ENCODE measurements around the gene SUPT3H.

The SUPT3H gene

DNA sequence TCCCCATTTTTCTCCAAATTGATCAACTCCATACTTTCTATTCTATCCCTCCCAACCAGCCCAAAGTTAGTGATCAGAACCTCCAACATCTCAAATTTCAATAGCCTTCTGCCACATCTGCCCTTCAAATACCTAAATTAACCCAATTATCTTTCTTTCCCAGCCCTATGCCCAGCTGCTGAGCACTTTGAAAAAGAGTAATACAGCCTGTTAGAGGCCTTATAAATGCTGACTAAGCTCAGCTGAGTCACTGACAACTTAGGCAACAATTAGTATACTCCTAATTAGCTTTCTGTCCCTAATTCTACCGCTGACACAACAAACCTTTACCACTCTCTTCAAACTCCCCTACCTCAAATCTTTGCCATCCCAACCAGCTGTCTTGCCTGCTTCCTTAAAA is 26.1 kb downstream of the SUPT3H start:
- H3K27ac ChIP-seq = no peak overlapping the region
- no peaks in the 10 kb centered on the region for H3K36me3 ChIP-seq
- no peaks in the 10 kb centered on the region for H3K27me3 ChIP-seq (ENCODE audit: insufficient read depth, low read depth, severe bottlenecking)

DNA sequence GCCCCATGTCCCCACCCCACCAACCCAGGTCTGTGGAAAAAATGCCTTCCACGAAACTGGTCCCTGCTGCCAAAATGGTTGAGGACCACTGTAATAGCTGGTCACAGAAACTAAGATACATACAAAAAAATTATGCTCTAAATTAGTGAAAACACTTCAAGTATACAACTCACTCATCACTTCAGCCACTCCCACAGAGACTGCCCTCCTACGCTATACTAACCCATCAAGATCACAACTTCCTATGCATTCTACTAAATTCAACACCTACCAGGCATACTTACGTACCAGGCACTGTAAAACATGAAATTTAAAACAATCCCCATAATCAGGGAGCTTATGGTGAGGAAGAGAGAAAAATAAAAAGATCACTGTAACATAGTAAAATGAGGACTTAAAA is 26.7 kb downstream of the SUPT3H start:
- Histone ChIP-seq H3K27ac (no peak overlapping the region), H3K27me3 (ENCODE audit: insufficient read depth, low read depth, severe bottlenecking) (no peaks in the 10 kb centered on the region), H3K36me3 (no peaks in the 10 kb centered on the region), H3K9me3 (ENCODE audit: severe bottlenecking) (no peaks in the 10 kb centered on the region), H3K4me3 (ENCODE audit: low read depth, low read length) (no peak overlapping the region)
- TF ChIP-seq, protein P1, sequence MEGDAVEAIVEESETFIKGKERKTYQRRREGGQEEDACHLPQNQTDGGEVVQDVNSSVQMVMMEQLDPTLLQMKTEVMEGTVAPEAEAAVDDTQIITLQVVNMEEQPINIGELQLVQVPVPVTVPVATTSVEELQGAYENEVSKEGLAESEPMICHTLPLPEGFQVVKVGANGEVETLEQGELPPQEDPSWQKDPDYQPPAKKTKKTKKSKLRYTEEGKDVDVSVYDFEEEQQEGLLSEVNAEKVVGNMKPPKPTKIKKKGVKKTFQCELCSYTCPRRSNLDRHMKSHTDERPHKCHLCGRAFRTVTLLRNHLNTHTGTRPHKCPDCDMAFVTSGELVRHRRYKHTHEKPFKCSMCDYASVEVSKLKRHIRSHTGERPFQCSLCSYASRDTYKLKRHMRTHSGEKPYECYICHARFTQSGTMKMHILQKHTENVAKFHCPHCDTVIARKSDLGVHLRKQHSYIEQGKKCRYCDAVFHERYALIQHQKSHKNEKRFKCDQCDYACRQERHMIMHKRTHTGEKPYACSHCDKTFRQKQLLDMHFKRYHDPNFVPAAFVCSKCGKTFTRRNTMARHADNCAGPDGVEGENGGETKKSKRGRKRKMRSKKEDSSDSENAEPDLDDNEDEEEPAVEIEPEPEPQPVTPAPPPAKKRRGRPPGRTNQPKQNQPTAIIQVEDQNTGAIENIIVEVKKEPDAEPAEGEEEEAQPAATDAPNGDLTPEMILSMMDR (IDR thresholded peaks at IDR 0.05; ENCODE audit: low read depth, low read length) = no peak
- no peak for DNase-seq

More for the DNA sequence above, 26.1 kb downstream of the SUPT3H start:
- DNase-seq = no peak
- TF ChIP-seq, protein P1 (IDR thresholded peaks at IDR 0.05; ENCODE audit: low read depth, low read length) = no peak
- Histone ChIP-seq H3K9me3 (ENCODE audit: severe bottlenecking) (no peaks in the 10 kb centered on the region), H3K4me3 (ENCODE audit: low read depth, low read length) (no peak overlapping the region)

DNA sequence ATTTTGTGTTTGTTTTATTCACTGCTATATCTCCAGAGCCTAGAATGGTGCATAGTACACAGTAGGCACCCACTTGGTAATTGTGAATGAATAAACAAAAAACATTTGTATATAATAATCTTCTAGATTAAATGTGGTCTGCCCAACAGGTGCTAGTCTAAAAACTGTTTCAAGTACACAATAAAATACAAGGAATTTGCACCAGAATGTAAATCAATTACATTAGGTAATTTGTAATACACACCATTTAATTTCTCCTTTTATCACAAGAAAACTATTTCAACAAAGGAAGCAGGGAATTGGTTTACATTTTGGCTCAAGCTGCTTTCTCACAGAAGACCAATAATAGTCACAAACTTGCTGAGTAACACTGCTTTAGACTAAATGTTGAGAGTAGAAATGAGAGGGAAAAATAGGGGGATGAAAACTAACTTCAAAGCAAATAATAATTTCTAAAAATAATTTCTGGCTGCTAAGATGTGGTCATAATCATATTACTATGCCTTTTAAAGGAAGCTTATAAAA is 27.5 kb downstream of the SUPT3H start:
- DNase-seq = no peak
- H3K27ac ChIP-seq = no peak overlapping the region
- TF ChIP-seq, protein P1 (IDR thresholded peaks at IDR 0.05; ENCODE audit: low read depth, low read length) = no peak
- no peaks in the 10 kb centered on the region for H3K36me3 ChIP-seq
- H3K4me3 ChIP-seq (ENCODE audit: low read depth, low read length) = no peak overlapping the region
- no peaks in the 10 kb centered on the region for H3K9me3 ChIP-seq (ENCODE audit: severe bottlenecking)
- no peaks in the 10 kb centered on the region for H3K27me3 ChIP-seq (ENCODE audit: insufficient read depth, low read depth, severe bottlenecking)

DNA sequence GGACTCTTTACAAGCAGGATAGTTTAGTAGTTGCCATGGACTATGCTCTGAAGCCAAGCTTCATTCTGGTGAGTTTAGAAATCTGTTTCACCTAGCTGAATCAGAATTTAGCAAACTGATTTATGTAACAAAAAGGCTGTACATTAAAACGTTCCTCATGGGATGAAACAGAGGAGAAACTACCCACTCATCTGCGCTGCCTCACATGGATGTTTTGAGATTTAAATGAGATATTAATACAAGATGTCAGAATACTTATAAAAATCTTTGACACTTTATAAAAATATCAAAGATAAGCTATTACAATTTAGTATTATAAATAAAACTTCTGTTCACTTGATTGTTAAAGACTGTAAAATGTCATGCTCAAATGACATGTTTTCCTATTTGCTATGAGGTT is 32.8 kb downstream of the SUPT3H start:
- H3K4me3 ChIP-seq (ENCODE audit: low read depth, low read length) = no peak overlapping the region
- TF ChIP-seq, protein P1 (IDR thresholded peaks at IDR 0.05; ENCODE audit: low read depth, low read length) = no peak
- H3K27me3 ChIP-seq (ENCODE audit: insufficient read depth, low read depth, severe bottlenecking) = no peaks in the 10 kb centered on the region
- no peak overlapping the region for H3K27ac ChIP-seq
- H3K9me3 ChIP-seq (ENCODE audit: severe bottlenecking) = no peaks in the 10 kb centered on the region
- DNase-seq = no peak
- H3K36me3 ChIP-seq = no peaks in the 10 kb centered on the region

DNA sequence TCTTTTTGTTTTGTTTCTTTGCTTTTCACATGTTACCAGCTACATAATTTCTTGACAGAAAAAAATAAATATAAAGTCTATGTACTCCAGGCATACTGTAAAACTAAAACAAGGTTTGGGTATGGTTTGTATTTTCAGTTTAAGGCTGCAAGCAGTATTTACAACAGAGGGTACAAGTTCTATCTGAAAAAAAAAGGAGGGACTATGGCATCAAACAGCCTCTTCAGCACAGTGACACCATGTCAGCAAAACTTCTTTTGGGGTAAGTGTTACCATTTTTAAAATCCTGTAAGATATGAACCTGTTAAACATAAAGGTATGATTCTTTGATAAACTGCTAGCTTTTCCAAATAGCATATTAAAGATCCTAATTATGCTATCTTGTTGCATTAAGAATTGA is 49.2 kb downstream of the SUPT3H start:
- TF ChIP-seq, protein P1 (IDR thresholded peaks at IDR 0.05; ENCODE audit: low read depth, low read length) = no peak
- no peak overlapping the region for H3K4me3 ChIP-seq (ENCODE audit: low read depth, low read length)
- H3K27me3 ChIP-seq (ENCODE audit: insufficient read depth, low read depth, severe bottlenecking) = no peaks in the 10 kb centered on the region
- H3K9me3 ChIP-seq (ENCODE audit: severe bottlenecking) = no peaks in the 10 kb centered on the region
- no peaks in the 10 kb centered on the region for H3K36me3 ChIP-seq
- H3K27ac ChIP-seq = no peak overlapping the region
- no peak for DNase-seq

DNA sequence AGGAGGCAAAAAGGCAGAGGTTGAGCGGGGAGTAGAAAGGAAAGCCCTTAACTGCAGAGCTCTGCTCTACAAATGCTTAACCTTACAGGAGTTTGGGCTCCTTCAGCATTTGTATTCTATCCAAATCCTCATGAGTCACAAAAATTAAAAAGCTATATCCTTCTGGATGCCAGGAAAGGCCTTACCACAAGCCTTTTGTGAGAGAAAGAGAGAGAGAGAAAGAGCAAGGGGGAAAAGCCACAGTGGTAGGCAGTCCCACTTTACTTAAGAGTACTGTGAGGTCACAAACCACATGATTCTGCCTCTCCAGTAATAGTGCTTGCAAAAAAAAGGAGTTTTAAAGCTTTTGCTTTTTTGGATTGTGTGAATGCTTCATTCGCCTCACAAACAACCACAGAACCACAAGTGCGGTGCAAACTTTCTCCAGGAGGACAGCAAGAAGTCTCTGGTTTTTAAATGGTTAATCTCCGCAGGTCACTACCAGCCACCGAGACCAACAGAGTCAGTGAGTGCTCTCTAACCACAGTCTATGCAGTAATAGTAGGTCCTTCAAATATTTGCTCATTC is 49.7 kb downstream of the SUPT3H start, which contains the start of gene RUNX2:
Gene RUNX2 (plus strand): TSS at position 375 of the 567 bp plus-strand sequence. CDS start 397 bp downstream, outside the sequence.
- Histone ChIP-seq H3K9me3 (ENCODE audit: severe bottlenecking) (no peaks in the 10 kb centered on the region), H3K36me3 (no peaks in the 10 kb centered on the region), H3K27me3 (ENCODE audit: insufficient read depth, low read depth, severe bottlenecking) (no peaks in the 10 kb centered on the region), H3K4me3 (ENCODE audit: low read depth, low read length) (no peak within 1 kb of the TSS), H3K27ac (no peak within 1 kb of the TSS)
- TF ChIP-seq, protein P1 (IDR thresholded peaks at IDR 0.05; ENCODE audit: low read depth, low read length) = no peak
- DNase-seq = no peak

Data from WERI-Rb-1 (cell line).